SIG-M5 (cell line): Measurements from ENCODE around the gene C2CD4C.
"Not testable (repeated sequence)": the region's sequence is repeated elsewhere in the genome, so short reads cannot be mapped to it uniquely, and the experiment has no call there.

Experiments
- DNase-seq: peaks from one replicate; lab custom pipeline; 2025; lab: John Stamatoyannopoulos, UW

C2CD4C gene

GRCh38 chr19:408902-409515, at the start of gene C2CD4C:
Gene C2CD4C, minus strand, starts transcription at chr19:409147. Its CDS starts 786 bp downstream, at chr19:408361.
- no peak for DNase-seq

DNA sequence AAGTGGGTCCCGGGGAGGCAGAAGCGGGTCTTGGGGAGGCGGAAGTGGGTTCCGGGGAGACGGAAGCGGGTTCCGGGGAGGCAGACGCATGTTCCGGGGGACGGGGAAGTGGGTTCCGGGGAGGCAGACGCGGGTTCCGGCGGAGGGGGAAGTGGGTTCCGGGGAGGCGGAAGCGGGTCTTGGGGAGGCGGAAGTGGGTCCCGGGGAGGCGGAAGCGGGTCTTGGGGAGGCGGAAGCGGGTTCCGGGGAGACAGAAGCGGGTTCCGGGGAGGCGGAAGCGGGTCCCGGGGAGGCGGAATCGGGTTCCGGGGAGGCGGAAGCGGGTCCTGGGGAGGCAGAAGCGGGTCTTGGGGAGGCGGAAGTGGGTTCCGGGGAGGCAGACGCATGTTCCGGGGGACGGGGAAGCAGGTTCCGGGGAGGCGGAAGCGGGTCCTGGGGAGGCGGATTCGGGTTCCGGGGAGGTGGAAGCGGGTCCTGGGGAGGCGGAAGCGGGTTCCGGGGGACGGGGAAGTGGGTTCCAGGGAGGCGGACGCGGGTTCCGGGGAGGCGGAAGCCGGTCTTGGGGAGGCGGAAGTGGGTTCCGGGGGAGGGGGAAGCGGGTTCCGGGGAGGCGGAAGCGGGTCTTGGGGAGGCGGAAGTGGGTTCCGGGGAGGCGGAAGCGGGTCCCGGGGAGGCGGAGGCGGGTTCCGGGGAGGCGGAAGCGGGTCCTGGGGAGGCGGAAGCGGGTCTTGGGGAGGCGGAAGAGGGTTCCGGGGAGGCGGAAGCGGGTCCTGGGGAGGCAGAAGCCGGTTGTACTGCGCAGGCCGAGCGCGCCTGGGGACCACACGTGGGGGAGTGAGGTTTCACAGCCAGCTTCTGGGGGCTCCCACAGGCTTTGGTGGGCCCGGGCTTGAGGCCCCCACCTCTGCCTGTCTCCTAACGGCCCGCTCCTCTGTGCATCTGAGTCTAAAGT, 49.4 kb upstream of the C2CD4C start:
- DNase-seq, result no peak

GRCh38 chr19:457636-458035, 48.7 kb upstream of the C2CD4C start:
- no peak for DNase-seq

DNA sequence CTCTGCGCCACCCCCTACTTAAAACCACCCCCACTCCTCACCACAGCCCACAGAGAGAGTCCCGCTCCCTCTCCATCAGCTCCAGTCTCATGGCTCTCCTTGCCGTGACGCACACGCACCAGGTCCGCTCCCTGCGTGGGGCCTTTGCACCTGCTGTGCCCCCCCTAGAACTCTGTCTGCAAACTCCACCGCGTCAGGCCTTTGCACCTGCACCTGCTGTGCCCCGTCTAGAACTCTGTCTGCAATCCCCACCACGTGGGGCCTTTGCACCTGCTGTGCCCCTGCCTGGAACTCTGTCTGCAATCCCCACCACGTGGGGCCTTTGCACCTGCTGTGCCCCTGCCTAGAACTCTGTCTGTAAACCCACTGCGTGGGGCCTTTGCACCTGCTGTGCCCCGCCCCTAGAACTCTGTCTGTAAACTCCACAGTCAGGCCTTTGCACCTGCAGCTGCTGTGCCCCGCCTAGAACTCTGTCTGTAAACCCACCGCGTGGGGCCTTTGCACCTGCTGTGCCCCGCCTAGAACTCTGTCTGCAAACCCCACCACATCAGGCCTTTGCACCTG, 47.7 kb upstream of the C2CD4C start:
- DNase-seq, result no peak

GRCh38 chr19:455851-456546, 47.1 kb upstream of the C2CD4C start:
- no peak for DNase-seq

DNA sequence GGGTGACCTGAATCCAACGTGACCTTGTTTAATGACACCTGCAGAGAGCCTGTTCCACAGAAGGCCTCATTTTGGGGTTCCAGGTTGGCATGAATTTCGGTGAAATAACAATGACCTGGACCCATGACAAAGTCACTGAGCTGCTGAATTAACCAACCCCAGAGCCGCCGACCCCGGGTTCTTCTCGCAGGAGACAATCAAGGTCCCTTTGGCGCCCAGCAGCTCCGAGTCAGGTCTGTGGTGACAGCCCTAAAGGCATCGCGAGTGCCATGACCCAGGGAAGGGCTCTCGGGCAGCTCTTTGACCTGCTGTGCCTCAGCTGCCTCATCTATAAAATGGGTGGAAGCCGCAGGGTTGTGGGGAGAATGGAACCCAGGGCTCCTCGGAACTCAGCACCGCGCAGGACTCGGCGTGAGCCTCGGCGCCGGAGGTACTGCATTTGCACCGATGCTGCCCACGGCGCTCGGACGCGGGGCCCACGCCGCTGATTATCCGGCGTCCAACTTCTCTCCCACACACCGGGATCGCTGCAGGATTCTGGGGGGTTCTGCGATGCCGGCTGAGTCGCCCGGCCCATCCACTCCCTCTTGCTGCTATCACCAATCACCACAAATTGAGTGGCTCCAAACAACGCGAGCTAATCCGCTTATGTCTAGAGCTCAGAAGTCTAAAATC, 46.2 kb upstream of the C2CD4C start:
- no peak for DNase-seq

- DNase-seq, result no peak
Measured at GRCh38 chr19:453606-454005, 44.7 kb upstream of the C2CD4C start.

DNA sequence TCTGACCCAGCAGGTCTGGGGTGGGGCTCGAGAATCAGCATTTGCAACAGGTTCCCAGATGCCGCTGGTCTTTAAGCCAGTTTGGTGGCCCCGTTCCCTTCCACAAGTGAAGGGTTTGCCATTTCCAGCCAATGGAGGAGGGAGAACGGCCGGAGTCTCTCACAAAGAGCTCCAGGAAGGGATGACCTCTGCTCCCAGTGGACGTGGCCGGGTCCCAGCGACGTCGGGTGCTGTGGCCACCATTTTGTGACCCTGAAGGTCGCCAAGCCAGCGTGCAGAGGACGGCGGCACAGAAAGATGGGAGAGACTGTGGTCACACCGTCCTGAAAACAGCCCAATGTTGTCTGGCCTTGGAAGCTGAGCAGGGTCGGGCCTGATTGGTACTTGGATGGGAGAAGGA, 43.9 kb upstream of the C2CD4C start:
- DNase-seq, result no peak

GRCh38 chr19:450912-451481, 42.0 kb upstream of the C2CD4C start:
- not testable (repeated sequence) for DNase-seq

DNA sequence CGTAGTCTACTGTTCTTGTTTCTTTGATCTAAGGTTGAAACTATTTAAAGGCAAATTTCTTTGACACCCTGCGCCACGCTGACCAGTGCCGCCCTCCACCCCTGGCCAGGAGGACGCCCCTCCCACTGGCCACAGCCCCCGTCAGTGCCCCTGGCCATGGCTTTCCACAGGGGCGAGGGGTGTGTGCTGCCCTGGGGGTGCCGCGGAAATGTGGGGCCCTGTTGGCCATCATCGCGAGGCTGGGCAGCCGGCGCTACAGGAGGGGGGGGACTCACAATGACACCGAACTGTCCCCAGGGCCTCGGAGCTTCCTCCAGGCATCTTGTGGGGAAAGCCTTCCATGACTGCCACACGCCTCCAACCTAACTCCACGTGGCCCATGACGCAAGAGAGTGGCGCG, 41.0 kb upstream of the C2CD4C start:
- DNase-seq, result no peak

DNA sequence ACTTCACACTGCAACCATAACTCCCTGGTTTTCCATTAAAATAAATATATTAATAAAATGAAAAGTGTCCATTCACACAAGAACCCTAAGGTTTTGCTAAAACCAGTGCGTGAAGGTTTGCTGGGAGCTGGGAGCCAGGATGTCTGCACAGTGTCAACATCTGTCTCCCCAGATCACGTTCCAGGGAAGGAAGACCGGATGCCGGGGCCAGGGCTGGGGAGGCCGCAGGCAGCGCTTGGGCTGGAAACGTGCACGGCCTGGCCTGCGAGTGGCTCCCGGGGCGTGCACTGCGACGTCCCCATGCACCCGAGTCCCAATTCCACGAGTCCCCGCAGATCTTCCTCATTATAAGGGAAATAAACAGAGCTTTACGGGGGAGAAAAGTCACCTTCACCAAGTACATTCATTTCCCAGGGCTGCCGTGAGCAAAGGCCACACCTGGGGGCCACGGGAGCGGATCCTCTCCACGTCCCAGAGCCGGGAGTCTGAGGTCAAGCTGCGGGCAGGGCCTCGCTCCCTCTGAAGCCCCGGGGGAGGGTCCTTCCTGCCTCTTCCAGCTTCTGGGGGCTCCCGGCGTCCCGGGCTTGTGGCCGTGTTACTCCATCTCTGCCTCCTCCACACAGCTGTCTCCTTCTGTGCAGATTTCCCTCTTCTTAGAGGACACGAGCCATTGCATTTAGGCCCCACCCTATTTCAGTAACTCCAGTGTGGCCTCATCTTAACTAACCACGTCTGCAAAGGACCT, 39.0 kb upstream of the C2CD4C start:
- no peak for DNase-seq

DNA sequence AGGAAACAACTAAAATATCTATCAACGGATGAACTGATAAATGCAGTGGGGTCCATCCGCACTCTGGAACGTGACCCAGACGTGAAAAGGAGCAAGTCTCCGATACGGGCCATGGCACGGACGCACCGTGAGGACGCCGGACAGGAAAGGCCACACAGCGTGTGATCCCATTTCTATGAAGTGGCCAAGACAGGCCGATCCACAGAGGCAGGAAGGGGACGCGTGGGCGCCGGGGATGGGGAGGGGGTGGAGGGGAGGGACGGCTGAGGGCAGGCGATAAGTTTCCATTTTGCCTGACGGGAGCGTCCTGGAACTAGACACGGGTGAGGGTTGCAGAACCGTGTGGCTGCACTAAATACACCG, 38.1 kb upstream of the C2CD4C start:
- no peak for DNase-seq

DNA sequence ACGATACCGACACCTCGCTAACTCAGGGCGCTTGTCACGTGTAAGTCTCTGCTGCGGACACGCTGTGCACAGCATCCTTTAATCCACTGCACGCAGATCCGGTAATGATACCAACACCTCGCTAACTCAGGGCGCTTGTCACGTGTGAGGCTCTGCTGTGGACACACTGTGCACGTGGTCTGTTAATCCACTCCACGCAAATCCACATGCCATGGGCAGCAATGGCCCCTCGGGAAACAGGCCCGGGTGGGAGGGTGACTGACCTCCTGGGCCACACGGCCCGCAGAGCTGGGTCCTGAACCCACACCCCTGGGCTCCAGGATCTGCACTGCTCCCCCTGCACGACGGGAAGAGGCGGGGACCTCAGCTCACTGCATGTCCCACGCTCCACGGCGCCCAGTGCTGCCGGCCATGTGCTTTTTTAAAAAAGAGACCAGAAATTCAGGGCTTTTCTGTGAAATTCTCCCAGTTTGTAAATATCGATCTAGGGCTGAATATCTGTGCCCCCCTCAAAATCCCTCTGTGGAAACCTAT, 35.8 kb upstream of the C2CD4C start:
- DNase-seq, result no peak

- no peak for DNase-seq
Measured at GRCh38 chr19:443005-443404, 34.1 kb upstream of the C2CD4C start.

GRCh38 chr19:442085-442484, 33.1 kb upstream of the C2CD4C start:
- DNase-seq, result no peak

GRCh38 chr19:441213-441836, 32.4 kb upstream of the C2CD4C start:
- no peak for DNase-seq

- DNase-seq, result no peak
Measured at GRCh38 chr19:440391-441212, 31.7 kb upstream of the C2CD4C start.

GRCh38 chr19:439167-439900, 30.4 kb upstream of the C2CD4C start:
- DNase-seq, result no peak
